Fibroblast of lung (primary cell): Measurements from ENCODE around the gene TMEM163. TPM values are rescaled to one million over a fixed set of nuclear protein-coding genes. Genes with fewer than 3 reads are reported as not detected.

Source experiments
- DNase-seq, 2 donors: peaks; one replicate each; pipeline versions ENCODE4 v3.0.0 to v3.0.0-alpha.2; 2010; ENCODE audit warnings: low read depth in 2 of 2
- H2AFZ ChIP-seq: 2 replicates; pipeline ENCODE4 v1.5.1; 2012; ENCODE audit warnings: low read length, control low read depth, inconsistent platforms
- H3K27ac ChIP-seq: 2 replicates; pipeline ENCODE4 v1.5.1; 2011; ENCODE audit warnings: low read length, control low read depth; ENCODE audit not compliant: insufficient read depth
- H3K27me3 ChIP-seq: 2 replicates; pipeline ENCODE4 v1.5.1; 2011; ENCODE audit warnings: mild to moderate bottlenecking, low read length; ENCODE audit not compliant: control insufficient read depth, insufficient read depth
- H3K36me3 ChIP-seq: 2 replicates; pipeline ENCODE4 v1.5.1; 2011; ENCODE audit warnings: low read length; ENCODE audit not compliant: control insufficient read depth, insufficient read depth
- H3K4me1 ChIP-seq: 2 replicates; pipeline ENCODE4 v1.5.1; 2011; ENCODE audit warnings: low read length; ENCODE audit not compliant: control insufficient read depth, insufficient read depth; ENCODE audit errors: extremely low read depth
- H3K4me2 ChIP-seq: 2 replicates; pipeline ENCODE4 v1.5.1; 2011; ENCODE audit warnings: low read length, control low read depth; ENCODE audit not compliant: insufficient read depth; ENCODE audit errors: extremely low read depth
- H3K4me3 ChIP-seq, 4 experiments: fragments of 200-600 bp in 1 of 4; sonication (generic) in 1 of 4; replicated peaks in 1 of 4; 2 replicates each; pipeline ENCODE4 v1.5.1; 2011 to 2016; ENCODE audit warnings: low read length in 4 of 4, low read depth in 3 of 4, mild to moderate bottlenecking in 3 of 4, control low read depth in 2 of 4, inconsistent platforms in 1 of 4, mixed read lengths in 1 of 4; ENCODE audit not compliant: insufficient read depth in 1 of 4; ENCODE audit errors: control extremely low read depth in 1 of 4
- H3K79me2 ChIP-seq: 2 replicates; pipeline ENCODE4 v1.5.1; 2012; ENCODE audit warnings: mild to moderate bottlenecking, low read length, inconsistent platforms; ENCODE audit not compliant: control insufficient read depth, insufficient read depth
- H3K9ac ChIP-seq: 2 replicates; pipeline ENCODE4 v1.5.1; 2011; ENCODE audit warnings: mild to moderate bottlenecking, low read length, control low read depth; ENCODE audit not compliant: insufficient read depth
- H3K9me3 ChIP-seq: 2 replicates; pipeline ENCODE4 v1.5.1; 2012; ENCODE audit warnings: low read depth, low read length; ENCODE audit not compliant: control insufficient read depth, insufficient read depth
- H4K20me1 ChIP-seq: 2 replicates; pipeline ENCODE4 v1.5.1; 2011; ENCODE audit warnings: low read length; ENCODE audit not compliant: control insufficient read depth, insufficient read depth; ENCODE audit errors: extremely low read depth
- EZH2 ChIP-seq: IDR thresholded peaks from 2 replicates; pipeline ENCODE4 v1.5.1; 2012; ENCODE audit warnings: low read length, control low read depth, mild to moderate bottlenecking; ENCODE audit errors: missing control alignments
- polyA plus RNA-seq, 2 donors: library from polyadenylated mRNA; depleted of rRNA in 1 of 2; stranded (reverse) in 1 of 2; unstranded in 1 of 2; fragments of >200 nt; gene quantifications; 2 replicates each; pipeline ENCODE4 v1.2.1, GENCODE V29; 2011 to 2012; ENCODE audit warnings: missing spikeins in 1 of 2
- total RNA-seq: library from RNA; depleted of rRNA; stranded (reverse); fragments of >200 nt; gene quantifications from 2 replicates; pipeline ENCODE4 v1.2.1, GENCODE V29; 2014
- TF ChIP-seq, protein P1 (sequence below), 2 donors: IDR thresholded peaks in 1 of 2; conservative IDR thresholded peaks in 1 of 2; 1 replicate in 1 of 2; 2 replicates in 1 of 2; pipeline ENCODE4 v1.5.1; 2011 to 2012; ENCODE audit warnings: low read length in 2 of 2, control low read depth in 1 of 2, inconsistent platforms in 1 of 2, low read depth in 1 of 2, mild to moderate bottlenecking in 1 of 2

Gene TMEM163
- total and polyA plus RNA-seq, 2 donors (not counting 1 experiment from before 2014, with no cell fraction given): under 0.01 to 0.03 TPM

DNA sequence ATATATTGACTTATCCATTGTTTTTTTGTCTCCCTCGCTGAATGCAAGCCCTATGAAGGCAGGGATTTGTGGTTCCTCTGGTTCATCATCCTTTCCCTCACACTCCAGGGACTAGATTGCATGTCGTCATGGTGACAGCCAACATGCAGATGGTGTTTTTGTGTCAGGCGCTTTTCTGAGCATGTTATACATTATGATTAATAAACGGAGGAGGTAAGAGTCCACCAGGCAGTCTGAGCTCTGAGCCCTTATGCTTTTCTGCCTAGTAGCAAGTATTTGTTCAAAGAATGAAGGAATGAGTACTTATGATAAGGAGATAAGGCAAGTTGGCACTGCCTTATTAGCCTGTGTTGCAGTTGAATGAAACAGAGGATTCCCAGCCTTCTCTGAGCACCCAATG is 283.3 kb downstream of the TMEM163 start:
- no peak for TF ChIP-seq EZH2
- TF ChIP-seq, protein P1, sequence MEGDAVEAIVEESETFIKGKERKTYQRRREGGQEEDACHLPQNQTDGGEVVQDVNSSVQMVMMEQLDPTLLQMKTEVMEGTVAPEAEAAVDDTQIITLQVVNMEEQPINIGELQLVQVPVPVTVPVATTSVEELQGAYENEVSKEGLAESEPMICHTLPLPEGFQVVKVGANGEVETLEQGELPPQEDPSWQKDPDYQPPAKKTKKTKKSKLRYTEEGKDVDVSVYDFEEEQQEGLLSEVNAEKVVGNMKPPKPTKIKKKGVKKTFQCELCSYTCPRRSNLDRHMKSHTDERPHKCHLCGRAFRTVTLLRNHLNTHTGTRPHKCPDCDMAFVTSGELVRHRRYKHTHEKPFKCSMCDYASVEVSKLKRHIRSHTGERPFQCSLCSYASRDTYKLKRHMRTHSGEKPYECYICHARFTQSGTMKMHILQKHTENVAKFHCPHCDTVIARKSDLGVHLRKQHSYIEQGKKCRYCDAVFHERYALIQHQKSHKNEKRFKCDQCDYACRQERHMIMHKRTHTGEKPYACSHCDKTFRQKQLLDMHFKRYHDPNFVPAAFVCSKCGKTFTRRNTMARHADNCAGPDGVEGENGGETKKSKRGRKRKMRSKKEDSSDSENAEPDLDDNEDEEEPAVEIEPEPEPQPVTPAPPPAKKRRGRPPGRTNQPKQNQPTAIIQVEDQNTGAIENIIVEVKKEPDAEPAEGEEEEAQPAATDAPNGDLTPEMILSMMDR (conservative IDR thresholded peaks at IDR 0.05 in 1 of 2, IDR thresholded peaks at IDR 0.05 in 1 of 2; ENCODE audit: low read depth in 1 of 2, low read length in 2 of 2): no peak
- no peak overlapping the region for H3K4me2 ChIP-seq
- no peaks in the 10 kb centered on the region for H3K27me3 ChIP-seq
- DNase-seq: no peak
- no peaks in the 10 kb centered on the region for H4K20me1 ChIP-seq
- H3K4me1 ChIP-seq: peaks cover 9% of the 10 kb centered on the region
- H3K36me3 ChIP-seq: peaks cover 7% of the 10 kb centered on the region
- no peak overlapping the region for H3K9ac ChIP-seq
- H3K4me3 ChIP-seq: no peak overlapping the region
- no peaks in the 10 kb centered on the region for H3K9me3 ChIP-seq
- H2AFZ ChIP-seq: no peak overlapping the region
- H3K79me2 ChIP-seq: no peaks in the 10 kb centered on the region
- H3K27ac ChIP-seq: no peak overlapping the region

DNA sequence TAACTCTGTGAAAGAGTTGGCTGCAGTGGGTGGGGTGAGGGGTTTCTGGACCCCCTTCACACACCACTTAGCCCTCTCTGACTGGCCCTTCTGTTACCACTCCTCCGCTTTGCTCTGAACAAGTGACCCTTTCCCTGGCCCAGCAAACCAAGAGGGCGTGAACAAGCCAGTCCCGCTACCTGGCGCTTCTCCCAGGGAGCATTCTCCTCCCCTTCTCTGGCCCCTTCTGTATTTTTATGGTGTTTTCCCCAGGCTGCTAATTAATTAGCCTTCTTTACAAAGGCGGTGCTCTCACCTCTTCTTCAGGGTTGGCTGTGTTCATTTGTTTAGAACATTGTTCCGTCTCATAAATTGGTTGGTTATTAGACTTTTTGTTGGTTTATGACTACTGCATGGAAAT is 284.8 kb downstream of the TMEM163 start:
- Histone ChIP-seq H3K4me1 (peaks cover 9% of the 10 kb centered on the region), H4K20me1 (no peaks in the 10 kb centered on the region), H3K9me3 (no peaks in the 10 kb centered on the region), H3K9ac (no peak overlapping the region), H3K27ac (no peak overlapping the region), H3K79me2 (no peaks in the 10 kb centered on the region), H3K4me2 (no peak overlapping the region), H3K36me3 (peaks cover 12% of the 10 kb centered on the region), H3K27me3 (no peaks in the 10 kb centered on the region), H3K4me3 (no peak overlapping the region), H2AFZ (no peak overlapping the region)
- DNase-seq: no peak
- TF ChIP-seq, protein P1 (conservative IDR thresholded peaks at IDR 0.05 in 1 of 2, IDR thresholded peaks at IDR 0.05 in 1 of 2; ENCODE audit: low read depth in 1 of 2, low read length in 2 of 2): no peak
- no peak for TF ChIP-seq EZH2

DNA sequence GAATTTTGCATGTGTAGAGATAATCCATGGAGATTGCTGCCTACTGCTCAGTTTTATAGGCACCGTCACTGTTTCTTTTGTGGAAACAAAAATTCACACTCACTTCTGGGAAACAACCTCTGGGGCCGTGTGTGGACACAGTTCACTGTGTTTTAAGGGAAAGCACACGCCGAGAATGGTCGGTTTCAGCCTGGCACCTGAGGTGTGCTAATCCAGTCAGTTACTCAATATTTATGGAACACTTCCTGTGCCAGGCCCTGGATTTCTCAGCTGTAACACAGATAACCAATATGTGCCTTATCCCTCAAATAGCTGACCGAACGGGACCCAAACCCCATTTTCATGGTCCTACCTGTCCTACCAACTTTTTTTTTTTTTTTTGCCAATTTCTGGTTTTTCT is 285.3 kb downstream of the TMEM163 start:
- Histone ChIP-seq H3K36me3 (peaks cover 12% of the 10 kb centered on the region), H3K4me2 (no peak overlapping the region), H3K9ac (no peak overlapping the region), H4K20me1 (no peaks in the 10 kb centered on the region), H3K4me3 (no peak overlapping the region), H3K4me1 (peaks cover 9% of the 10 kb centered on the region), H3K27ac (no peak overlapping the region), H2AFZ (no peak overlapping the region), H3K9me3 (no peaks in the 10 kb centered on the region), H3K27me3 (no peaks in the 10 kb centered on the region), H3K79me2 (no peaks in the 10 kb centered on the region)
- no peak for DNase-seq
- TF ChIP-seq EZH2: no peak
- TF ChIP-seq, protein P1 (conservative IDR thresholded peaks at IDR 0.05 in 1 of 2, IDR thresholded peaks at IDR 0.05 in 1 of 2; ENCODE audit: low read depth in 1 of 2, low read length in 2 of 2): no peak
